ENCODE measurements around the gene UVRAG.

GRCh38 chr11:76149713-76150112 is 334.7 kb downstream of the UVRAG start:
- TF ChIP-seq POLR2A (IDR thresholded peaks at IDR 0.05), result no peak
- TF ChIP-seq CTCF (IDR thresholded peaks at IDR 0.05), result no peak
